Smooth muscle cell (in vitro differentiated cells): Measurements from ENCODE around the gene GSG1L2. TPM values are rescaled to one million over a fixed set of nuclear protein-coding genes. Genes with fewer than 3 reads are reported as not detected.

ENCODE experiments used
- DNase-seq: peaks from one replicate; lab custom pipeline; 2025; ENCODE audit not compliant: unreplicated experiment; lab: John Stamatoyannopoulos, UW
- H2AFZ ChIP-seq: fragments of 200-600 bp; sonication (generic); 2 replicates; pipeline ENCODE4 v1.6.0; 2016; ENCODE audit warnings: antibody characterized with exemption, low read depth, mild to moderate bottlenecking
- H3F3A ChIP-seq: fragments of 200-600 bp; sonication (generic); 2 replicates; pipeline ENCODE4 v1.6.0; 2017; ENCODE audit warnings: antibody characterized with exemption, low read depth
- H3K27ac ChIP-seq: fragments of 200-600 bp; sonication (generic); 2 replicates; pipeline ENCODE4 v1.5.1; 2016; ENCODE audit warnings: low read depth, mild to moderate bottlenecking
- H3K27me3 ChIP-seq: fragments of 200-600 bp; sonication (generic); 2 replicates; pipeline ENCODE4 v1.6.1; 2016; ENCODE audit warnings: low read depth, mild to moderate bottlenecking
- H3K36me3 ChIP-seq: fragments of 200-600 bp; sonication (generic); 2 replicates; pipeline ENCODE4 v1.5.1; 2016; ENCODE audit warnings: low read depth
- H3K4me1 ChIP-seq: fragments of 200-600 bp; sonication (generic); 2 replicates; pipeline ENCODE4 v1.5.1; 2016; ENCODE audit warnings: low read depth
- H3K4me2 ChIP-seq: fragments of 200-600 bp; sonication (generic); 2 replicates; pipeline ENCODE4 v1.6.0; 2016; ENCODE audit warnings: mild to moderate bottlenecking
- H3K4me3 ChIP-seq: fragments of 200-600 bp; sonication (generic); 2 replicates; pipeline ENCODE4 v1.5.1; 2016; ENCODE audit warnings: mild to moderate bottlenecking
- H3K79me2 ChIP-seq: fragments of 200-600 bp; sonication (generic); 2 replicates; pipeline ENCODE4 v1.6.0; 2016; ENCODE audit warnings: low read depth, mild to moderate bottlenecking
- H3K9ac ChIP-seq: fragments of 200-600 bp; sonication (generic); 2 replicates; pipeline ENCODE4 v1.6.0; 2016; ENCODE audit warnings: low read depth
- H3K9me3 ChIP-seq: fragments of 200-600 bp; sonication (generic); replicated peaks from 2 replicates; pipeline ENCODE4 v1.5.1; 2016; ENCODE audit warnings: low read depth
- H4K20me1 ChIP-seq: fragments of 200-600 bp; sonication (generic); 2 replicates; pipeline ENCODE4 v1.6.0; 2016; ENCODE audit warnings: low read depth
- CTCF ChIP-seq: fragments of 200-600 bp; sonication (generic); IDR thresholded peaks from 2 replicates; pipeline ENCODE4 v1.5.1; 2017; ENCODE audit warnings: borderline replicate concordance, mild to moderate bottlenecking, antibody characterized with exemption; ENCODE audit not compliant: insufficient read depth, poor library complexity, severe bottlenecking
- WGBS: methylation state at CpG from one replicate; pipeline ENCODE4 v1.1.7; 2016; ENCODE audit warnings: low lambda C conversion rate; 5-methylcytosine and 5-hydroxymethylcytosine counted together
- polyA plus RNA-seq: library from polyadenylated mRNA; unstranded; fragments of >200 nt; fragmentation: Nextera tagmentation; extraction: Ambion mirVana; gene quantifications from 2 replicates; pipeline ENCODE4 v1.2.1, GENCODE V29; 2016
- total RNA-seq: library from RNA; depleted of rRNA; stranded (reverse); fragments of >200 nt; gene quantifications from 2 replicates; pipeline ENCODE4 v1.2.3, GENCODE V29; 2014

Gene GSG1L2
- total and polyA plus RNA-seq, 2 experiments from 2014 or later, result not detected

- Histone ChIP-seq H3K4me2 (no peak overlapping the region), H3K27ac (no peak overlapping the region), H3K9me3 (no peaks in the 10 kb centered on the region), H3F3A (no peaks in the 10 kb centered on the region), H3K4me3 (no peak overlapping the region), H3K27me3 (peaks cover 40% of the 10 kb centered on the region), H3K36me3 (no peaks in the 10 kb centered on the region), H3K79me2 (no peaks in the 10 kb centered on the region), H4K20me1 (no peaks in the 10 kb centered on the region), H3K9ac (no peak overlapping the region), H2AFZ (no peak overlapping the region), H3K4me1 (no peaks in the 10 kb centered on the region)
- TF ChIP-seq CTCF, result no peak
- WGBS, result 65% methylated on average over 5 of the region's 5 CpGs
- DNase-seq, result no peak
Observed at GRCh38 chr17:9766970-9767369, 54.9 kb downstream of the GSG1L2 start.

- H3K27ac ChIP-seq, result no peak overlapping the region
- H3K36me3 ChIP-seq, result no peaks in the 10 kb centered on the region
- TF ChIP-seq CTCF, result no peak
- H3K4me3 ChIP-seq, result no peak overlapping the region
- H3K4me2 ChIP-seq, result no peak overlapping the region
- no peak for DNase-seq
- no peaks in the 10 kb centered on the region for H4K20me1 ChIP-seq
- no peaks in the 10 kb centered on the region for H3K4me1 ChIP-seq
- H3K9ac ChIP-seq, result no peak overlapping the region
- no peak overlapping the region for H2AFZ ChIP-seq
- 100% methylated on average over 1 of the region's 1 CpG for WGBS
- H3K9me3 ChIP-seq, result no peaks in the 10 kb centered on the region
- no peaks in the 10 kb centered on the region for H3F3A ChIP-seq
- H3K27me3 ChIP-seq, result peaks cover 40% of the 10 kb centered on the region
- H3K79me2 ChIP-seq, result no peaks in the 10 kb centered on the region
Observed at GRCh38 chr17:9765322-9765721, 56.6 kb downstream of the GSG1L2 start.

- Histone ChIP-seq H3K27me3 (peaks cover 40% of the 10 kb centered on the region), H3K4me1 (no peaks in the 10 kb centered on the region), H3K9ac (no peak overlapping the region), H3K4me2 (no peak overlapping the region), H3K9me3 (no peaks in the 10 kb centered on the region), H3K36me3 (no peaks in the 10 kb centered on the region), H3K4me3 (no peak overlapping the region), H3F3A (no peaks in the 10 kb centered on the region), H2AFZ (no peak overlapping the region), H3K79me2 (no peaks in the 10 kb centered on the region), H3K27ac (no peak overlapping the region), H4K20me1 (no peaks in the 10 kb centered on the region)
- no peak for TF ChIP-seq CTCF
- no peak for DNase-seq
- WGBS, result 81% methylated on average over 4 of the region's 4 CpGs
Observed at GRCh38 chr17:9763643-9764042, 58.2 kb downstream of the GSG1L2 start.

- Histone ChIP-seq H3K9ac (no peak overlapping the region), H3K27me3 (peaks cover 24% of the 10 kb centered on the region), H3K4me1 (no peaks in the 10 kb centered on the region), H3F3A (no peaks in the 10 kb centered on the region), H3K9me3 (no peaks in the 10 kb centered on the region), H4K20me1 (no peaks in the 10 kb centered on the region), H3K27ac (no peak overlapping the region), H3K4me2 (no peak overlapping the region), H2AFZ (no peak overlapping the region), H3K4me3 (no peak overlapping the region), H3K79me2 (no peaks in the 10 kb centered on the region), H3K36me3 (no peaks in the 10 kb centered on the region)
- no peak for DNase-seq
- TF ChIP-seq CTCF, result no peak
- 79% methylated on average over 1 of the region's 1 CpG for WGBS
Observed at GRCh38 chr17:9760266-9760665, 61.6 kb downstream of the GSG1L2 start.
